A673 (cell line): ENCODE data around the gene MOB2. TPM values are rescaled to one million over a fixed set of nuclear protein-coding genes. Genes with fewer than 3 reads are reported as not detected.

Experiments
- BruUV-seq: library from RNA; stranded (reverse); fragments of 400-500 nt; replicated peaks from 2 replicates; lab custom pipeline; 2021; lab: Mats Ljungman, UMichigan
- CTCF ChIA-PET: fragments of 300-600 bp; sonication (Branson Sonifier 250); formaldehyde crosslinking; loops from one replicate; lab custom pipeline; 2022; ENCODE audit warnings: antibody characterized with exemption; lab: Charles Lee
- POLR2A ChIA-PET: fragments of 300-600 bp; sonication (Branson Sonifier 250); formaldehyde crosslinking; loops from one replicate; lab custom pipeline; 2022; ENCODE audit warnings: antibody characterized with exemption; ENCODE audit not compliant: low non-redundant PET; lab: Charles Lee
- DNase-seq: peaks from one replicate; pipeline ENCODE4 v3.0.0-alpha.2; 2015; ENCODE audit warnings: low spot score
- H3K27ac ChIP-seq: fragments of 200-600 bp; sonication (generic); 2 replicates; pipeline ENCODE4 v1.5.1; 2016; ENCODE audit warnings: mixed run types, low read depth, mild to moderate bottlenecking, mixed read lengths, antibody characterized with exemption, low read length; ENCODE audit not compliant: poor library complexity, severe bottlenecking
- H3K27me3 ChIP-seq: fragments of 200-600 bp; sonication (generic); replicated peaks from 2 replicates; pipeline ENCODE4 v1.6.1; 2017; ENCODE audit warnings: mixed run types, low read depth, mild to moderate bottlenecking, mixed read lengths, antibody characterized with exemption, low read length; ENCODE audit not compliant: insufficient read depth, poor library complexity
- H3K36me3 ChIP-seq: fragments of 200-600 bp; sonication (generic); 2 replicates; pipeline ENCODE4 v1.6.1; 2016; ENCODE audit warnings: mixed run types, mild to moderate bottlenecking, mixed read lengths, antibody characterized with exemption, low read length; ENCODE audit not compliant: insufficient read depth, poor library complexity, severe bottlenecking
- H3K4me1 ChIP-seq: fragments of 200-600 bp; sonication (generic); 2 replicates; pipeline ENCODE4 v1.6.1; 2017; ENCODE audit warnings: mixed run types, mild to moderate bottlenecking, mixed read lengths, antibody characterized with exemption, low read length; ENCODE audit not compliant: insufficient read depth, poor library complexity, severe bottlenecking
- H3K4me3 ChIP-seq: fragments of 200-600 bp; sonication (generic); 2 replicates; pipeline ENCODE4 v1.5.1; 2016; ENCODE audit warnings: low read depth, mixed run types, mild to moderate bottlenecking, mixed read lengths, low read length; ENCODE audit not compliant: poor library complexity, severe bottlenecking
- H3K9me3 ChIP-seq: fragments of 200-600 bp; sonication (generic); 2 replicates; pipeline ENCODE4 v1.6.1; 2016; ENCODE audit warnings: mixed run types, low read depth, mild to moderate bottlenecking, mixed read lengths, antibody characterized with exemption, low read length; ENCODE audit not compliant: poor library complexity, severe bottlenecking
- CTCF ChIP-seq: fragments of 300-800, 200-600 bp; sonication (generic); conservative IDR thresholded peaks from 2 replicates; pipeline ENCODE4 v1.5.1; 2017; ENCODE audit warnings: low read depth, mild to moderate bottlenecking, antibody characterized with exemption, low read length, moderate library complexity, mixed read lengths
- EZH2 ChIP-seq: fragments of 200-600 bp; sonication (generic); IDR thresholded peaks from 2 replicates; pipeline ENCODE4 v1.6.1; 2017; ENCODE audit warnings: borderline replicate concordance, low read depth, mild to moderate bottlenecking, mixed read lengths, antibody characterized with exemption, low read length; ENCODE audit not compliant: poor library complexity, severe bottlenecking
- intact Hi-C: fragments of 100-400 bp; cut with micrococcal nuclease; formaldehyde crosslinking; loops from one replicate; pipeline ENCODE4 v1.10.0; 2022; ENCODE audit not compliant: unreplicated experiment
- total RNA-seq: library from RNA; stranded (reverse); gene quantifications from 2 replicates; pipeline ENCODE4 v1.2.3, GENCODE V29; 2021

Gene MOB2
- total RNA-seq, 1 experiment from 2014 or later = 14.7 TPM

- ChIA-PET POLR2A (no interaction called here), CTCF (no interaction called here)
- H3K27me3 ChIP-seq = no peaks in the 10 kb centered on the region
- BruUV-seq = no TSS peak
- no peak overlapping the region for H3K27ac ChIP-seq
- no peak for TF ChIP-seq EZH2
- TF ChIP-seq CTCF = no peak
- no peaks in the 10 kb centered on the region for H3K4me1 ChIP-seq
- no peaks in the 10 kb centered on the region for H3K36me3 ChIP-seq
- no peak overlapping the region for H3K4me3 ChIP-seq
- intact Hi-C loops = no loop called here
- H3K9me3 ChIP-seq = no peaks in the 10 kb centered on the region
- DNase-seq = no peak
Observed at GRCh38 chr11:1475841-1476240, 10.7 kb downstream of the MOB2 start.

DNA sequence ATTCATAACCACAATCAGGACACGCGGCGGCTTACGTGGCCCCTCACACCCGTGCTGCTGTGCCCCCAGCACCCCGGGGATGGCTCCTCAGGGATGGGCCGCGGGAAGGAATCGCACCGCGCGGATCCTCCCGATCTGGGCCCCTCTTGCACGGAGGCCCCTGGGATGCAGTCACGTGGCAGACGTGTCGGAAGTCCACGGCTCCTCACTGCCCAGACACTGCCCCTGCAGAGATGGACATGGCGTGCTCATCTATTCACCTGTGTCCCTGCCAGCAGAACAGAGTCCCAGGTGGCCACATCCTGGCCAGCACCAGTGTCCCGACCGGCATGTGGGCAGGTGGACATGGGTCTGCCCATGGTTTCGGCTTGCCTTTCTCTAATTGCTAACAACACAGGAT, 12.8 kb downstream of the MOB2 start:
- ChIA-PET POLR2A (no interaction called here), CTCF (no interaction called here)
- BruUV-seq = no TSS peak
- Histone ChIP-seq H3K36me3 (no peaks in the 10 kb centered on the region), H3K27ac (no peak overlapping the region), H3K4me1 (no peaks in the 10 kb centered on the region), H3K4me3 (no peak overlapping the region), H3K9me3 (no peaks in the 10 kb centered on the region), H3K27me3 (no peaks in the 10 kb centered on the region)
- no peak for TF ChIP-seq EZH2
- TF ChIP-seq CTCF = no peak
- intact Hi-C loops = no loop called here
- no peak for DNase-seq

GRCh38 chr11:1473011-1473628, 13.5 kb downstream of the MOB2 start:
- intact Hi-C loops = no loop called here

More at GRCh38 chr11:1473011-1473628, 13.5 kb downstream of the MOB2 start:
- Histone ChIP-seq H3K36me3 (no peaks in the 10 kb centered on the region), H3K4me1 (no peaks in the 10 kb centered on the region), H3K27me3 (no peaks in the 10 kb centered on the region), H3K4me3 (no peak overlapping the region), H3K9me3 (no peaks in the 10 kb centered on the region), H3K27ac (no peak overlapping the region)
- TF ChIP-seq EZH2 (no peak), CTCF (no peak)
- CTCF ChIA-PET = no interaction called here
- no peak for DNase-seq
- POLR2A ChIA-PET = no interaction called here
- no TSS peak for BruUV-seq
